GM19023 (cell line): ENCODE measurements around the gene CHPF2.
A peak's percentile ranks its signal among the peaks of the same experiment; 100 is the strongest.

Experiments
- ATAC-seq: cut with Tn5 transposase; IDR thresholded peaks from one replicate; pipeline ENCODE4 v1.9.1; 2021; ENCODE audit warnings: mild to moderate bottlenecking, moderate library complexity; ENCODE audit not compliant: unreplicated experiment

The CHPF2 gene, protein sequence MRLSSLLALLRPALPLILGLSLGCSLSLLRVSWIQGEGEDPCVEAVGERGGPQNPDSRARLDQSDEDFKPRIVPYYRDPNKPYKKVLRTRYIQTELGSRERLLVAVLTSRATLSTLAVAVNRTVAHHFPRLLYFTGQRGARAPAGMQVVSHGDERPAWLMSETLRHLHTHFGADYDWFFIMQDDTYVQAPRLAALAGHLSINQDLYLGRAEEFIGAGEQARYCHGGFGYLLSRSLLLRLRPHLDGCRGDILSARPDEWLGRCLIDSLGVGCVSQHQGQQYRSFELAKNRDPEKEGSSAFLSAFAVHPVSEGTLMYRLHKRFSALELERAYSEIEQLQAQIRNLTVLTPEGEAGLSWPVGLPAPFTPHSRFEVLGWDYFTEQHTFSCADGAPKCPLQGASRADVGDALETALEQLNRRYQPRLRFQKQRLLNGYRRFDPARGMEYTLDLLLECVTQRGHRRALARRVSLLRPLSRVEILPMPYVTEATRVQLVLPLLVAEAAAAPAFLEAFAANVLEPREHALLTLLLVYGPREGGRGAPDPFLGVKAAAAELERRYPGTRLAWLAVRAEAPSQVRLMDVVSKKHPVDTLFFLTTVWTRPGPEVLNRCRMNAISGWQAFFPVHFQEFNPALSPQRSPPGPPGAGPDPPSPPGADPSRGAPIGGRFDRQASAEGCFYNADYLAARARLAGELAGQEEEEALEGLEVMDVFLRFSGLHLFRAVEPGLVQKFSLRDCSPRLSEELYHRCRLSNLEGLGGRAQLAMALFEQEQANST

DNA sequence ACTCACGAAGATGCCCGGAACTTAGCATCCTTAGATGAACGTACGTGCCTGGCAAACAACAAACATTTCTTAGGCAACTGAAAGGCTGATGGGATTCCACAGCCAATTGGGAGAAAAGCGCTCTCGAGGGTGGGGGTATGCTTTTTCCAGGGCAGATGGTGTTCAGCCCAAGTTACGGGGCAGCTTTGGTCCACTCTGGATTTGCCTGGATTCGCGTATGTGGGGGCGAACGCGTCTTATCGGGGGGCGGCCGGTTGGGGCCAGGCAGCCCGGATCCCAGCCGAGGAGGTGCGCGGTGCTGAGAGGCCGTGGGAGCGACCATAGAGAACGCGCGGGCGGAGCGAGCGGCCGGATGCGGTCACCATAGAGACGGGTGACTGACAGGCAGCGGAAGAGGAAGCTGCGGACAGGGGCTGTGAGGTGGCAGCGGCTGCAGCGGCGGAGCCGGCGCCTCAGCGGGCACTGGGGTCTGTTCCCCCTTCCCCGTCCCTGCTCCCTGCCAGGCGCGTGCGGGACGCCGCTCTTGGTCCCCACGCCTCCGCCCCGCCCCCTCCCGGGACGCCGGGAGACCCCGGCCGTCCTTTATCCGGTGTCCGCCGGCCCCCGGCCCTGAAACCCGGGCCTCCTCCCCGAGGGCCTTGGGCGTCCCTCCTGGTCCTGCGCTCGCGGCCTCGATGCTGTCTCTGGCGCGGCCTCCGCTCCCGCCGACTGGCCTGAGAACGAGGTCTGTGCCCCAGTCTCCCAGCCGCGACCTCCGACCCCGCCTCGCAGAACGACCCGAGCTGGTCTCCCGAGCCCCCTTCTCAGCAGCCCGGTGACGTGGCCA is at the start of gene CHPF2:
Gene CHPF2, plus strand, starts transcription at position 393 of the 826 bp plus-strand sequence. CDS start 1,529 bp downstream, outside the sequence.
- ATAC-seq, result peak; percentile 99

DNA sequence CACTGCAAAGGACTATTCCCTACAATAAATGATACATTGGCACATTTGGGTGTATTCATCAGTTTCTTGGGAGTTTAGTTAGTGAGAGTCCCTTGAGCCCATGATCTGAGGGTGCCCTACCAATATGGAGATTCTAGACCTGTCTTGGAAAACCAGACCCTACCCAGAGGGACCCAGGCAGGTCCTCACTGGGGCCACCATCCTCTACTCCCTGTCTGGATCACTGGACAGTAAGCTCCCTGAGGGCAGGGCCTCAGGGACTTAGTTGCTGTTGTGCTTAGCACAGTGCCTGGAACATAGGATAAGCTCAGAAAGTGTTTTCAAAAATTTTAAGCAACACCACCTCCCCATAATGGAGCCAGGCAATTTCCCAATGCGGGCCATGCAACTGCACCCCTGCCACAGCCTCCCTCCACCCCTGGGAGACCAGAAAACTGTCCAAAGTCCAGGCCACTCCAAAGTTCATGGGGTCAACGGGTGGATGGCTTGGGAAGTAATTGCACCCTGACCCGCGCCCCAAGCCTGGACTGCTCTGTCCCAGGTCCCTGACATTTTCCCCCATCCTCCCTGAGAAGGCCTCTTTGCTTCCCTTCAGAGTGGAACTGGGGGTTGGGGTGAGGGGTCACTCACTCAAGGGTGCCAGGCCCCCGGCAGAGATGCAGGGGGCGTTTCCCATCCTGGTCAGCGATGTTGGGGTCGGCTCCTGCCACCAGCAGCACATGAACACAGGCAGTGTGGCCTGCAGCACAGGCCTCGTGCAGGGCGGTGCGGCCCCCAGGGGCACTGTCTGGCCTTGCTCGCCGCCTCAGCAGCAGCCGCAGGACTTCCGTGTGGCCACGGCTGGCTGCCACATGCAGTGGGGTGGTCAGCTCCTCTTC is 46.3 kb upstream of the CHPF2 start:
- no peak for ATAC-seq

DNA sequence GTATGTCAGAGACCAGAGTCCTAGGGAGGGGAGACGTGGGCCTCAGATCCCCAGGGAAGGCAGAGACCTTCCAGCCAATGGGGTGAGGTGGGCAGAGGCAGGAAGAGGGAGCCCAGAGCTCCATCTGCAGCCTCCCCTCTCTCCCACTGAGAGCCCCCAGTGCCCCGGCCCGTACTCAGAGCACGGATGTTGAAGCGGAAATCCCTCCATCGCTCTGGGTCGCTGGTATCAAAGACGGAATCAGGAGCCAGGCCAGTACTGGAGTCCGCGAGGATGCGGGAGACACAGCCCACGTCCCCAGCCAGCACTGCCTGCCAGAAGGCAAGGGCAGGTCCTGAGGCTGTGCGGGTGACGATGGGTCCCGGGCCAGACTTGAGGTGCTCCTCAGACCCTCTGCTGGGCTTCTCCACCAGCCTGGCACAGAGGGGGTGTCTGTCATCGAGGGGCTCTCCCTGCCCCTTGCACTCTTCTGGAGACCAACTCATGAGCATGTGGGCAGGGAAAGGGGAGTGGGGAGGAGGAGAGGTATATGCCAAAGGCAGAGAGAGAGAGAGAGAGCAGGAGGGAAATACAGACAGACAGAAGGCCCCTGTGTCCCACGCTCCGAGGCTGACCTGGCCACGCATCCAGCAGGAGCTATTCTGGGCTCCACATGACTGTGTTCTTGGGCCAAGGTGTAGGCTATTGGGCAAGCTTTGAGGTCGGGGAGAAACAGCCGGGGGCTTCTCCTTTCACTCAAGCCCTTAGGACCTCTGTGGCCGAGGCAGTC is 45.5 kb upstream of the CHPF2 start, which contains the start of gene ASB10:
Gene ASB10, minus strand, starts transcription at position 611 of the 769 bp plus-strand sequence. Its CDS starts 120 bp downstream, at position 491.
- no peak for ATAC-seq

DNA sequence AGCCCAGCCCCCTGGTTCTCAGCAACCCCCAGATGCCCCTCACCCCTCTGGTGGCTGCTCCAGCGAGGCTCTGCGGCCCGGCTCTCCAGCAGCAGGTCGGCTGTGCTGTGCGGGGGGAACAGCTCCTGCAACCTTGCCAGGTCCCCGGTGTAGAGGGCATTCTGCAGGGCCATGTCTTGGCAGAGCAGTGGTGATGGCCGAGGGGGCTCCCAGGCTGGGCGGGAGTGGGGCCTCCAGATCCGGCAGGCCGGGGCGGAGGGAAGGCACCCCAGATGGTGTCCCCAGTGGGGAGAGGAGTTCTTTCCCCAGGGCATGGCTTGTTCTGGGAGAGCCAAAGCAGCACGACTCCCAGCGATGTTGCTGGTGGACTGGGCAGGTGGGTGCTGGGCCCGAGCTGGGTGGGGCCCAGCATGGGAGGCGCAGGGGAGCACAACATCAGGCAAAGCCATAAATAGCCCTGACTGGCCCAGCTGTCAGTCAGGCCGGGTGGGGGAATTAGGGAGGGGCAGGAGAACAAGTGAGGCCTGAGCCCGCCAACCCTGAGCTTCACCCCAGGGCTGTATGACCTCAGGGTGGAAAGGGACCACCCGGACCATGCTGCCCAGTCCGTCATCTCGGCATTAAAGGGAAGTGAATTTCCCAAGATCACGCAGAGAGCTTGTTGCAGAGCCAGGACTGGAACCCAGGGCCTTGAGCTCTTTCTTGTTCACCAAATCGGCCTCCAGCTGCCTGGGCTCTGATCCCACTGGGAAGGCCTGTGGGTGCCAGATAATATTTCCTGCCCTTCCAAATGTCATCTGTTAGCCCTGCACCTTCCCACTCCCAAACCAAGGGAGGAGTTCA is 44.7 kb upstream of the CHPF2 start:
- no peak for ATAC-seq

DNA sequence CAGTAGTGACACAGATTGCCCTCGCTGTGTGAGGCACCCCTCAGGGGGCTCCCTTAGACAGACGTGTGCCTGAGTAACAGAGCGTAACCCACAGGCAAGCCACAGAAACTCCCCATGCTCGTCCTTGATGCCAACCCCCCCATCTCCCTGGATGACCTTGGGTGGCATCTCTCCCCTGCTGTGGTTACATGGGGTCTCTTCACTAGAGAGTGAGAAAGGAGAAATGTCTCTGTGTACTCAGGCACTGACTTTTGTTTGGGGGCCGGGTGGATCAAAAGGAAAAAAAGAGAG is 44.1 kb upstream of the CHPF2 start:
- ATAC-seq, result no peak

DNA sequence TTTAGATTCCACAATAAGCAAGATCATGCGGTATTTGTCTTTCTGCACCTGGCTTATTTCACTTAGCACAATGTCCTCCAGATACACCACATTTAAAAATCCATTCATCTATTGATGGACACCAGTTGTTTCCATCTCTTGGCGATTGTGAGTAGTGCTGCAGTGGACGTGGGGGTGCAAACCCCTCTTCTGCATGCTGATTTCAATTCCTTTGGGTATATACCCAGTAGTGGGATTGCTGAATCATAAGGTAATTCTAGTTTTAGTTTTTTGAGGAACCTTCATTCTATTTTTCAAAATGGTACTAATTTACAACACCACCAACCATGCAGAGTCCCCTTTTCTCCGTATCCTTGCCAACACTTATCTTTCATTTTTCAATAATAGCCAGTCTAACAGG is 43.2 kb upstream of the CHPF2 start:
- ATAC-seq, result no peak

DNA sequence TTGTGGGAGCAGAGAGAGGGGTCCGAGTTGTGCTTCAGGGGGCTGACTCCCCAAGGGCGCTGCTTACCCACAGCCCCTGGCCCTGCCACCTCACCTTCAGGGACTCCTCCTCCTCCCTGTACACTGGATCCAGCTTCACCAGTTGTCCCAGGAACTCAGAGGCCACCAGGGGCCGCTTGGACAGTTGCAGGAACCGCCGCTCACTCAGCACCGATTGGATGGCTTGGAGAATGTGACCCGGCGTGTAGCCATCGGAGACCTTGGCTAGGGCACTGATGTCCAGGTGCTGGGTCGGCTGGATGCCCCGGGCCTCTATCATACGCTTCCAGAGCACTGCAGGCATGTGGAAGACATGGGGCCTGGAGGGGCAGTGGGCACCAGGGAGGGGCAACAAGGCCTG is 40.7 kb upstream of the CHPF2 start:
- ATAC-seq, result no peak

DNA sequence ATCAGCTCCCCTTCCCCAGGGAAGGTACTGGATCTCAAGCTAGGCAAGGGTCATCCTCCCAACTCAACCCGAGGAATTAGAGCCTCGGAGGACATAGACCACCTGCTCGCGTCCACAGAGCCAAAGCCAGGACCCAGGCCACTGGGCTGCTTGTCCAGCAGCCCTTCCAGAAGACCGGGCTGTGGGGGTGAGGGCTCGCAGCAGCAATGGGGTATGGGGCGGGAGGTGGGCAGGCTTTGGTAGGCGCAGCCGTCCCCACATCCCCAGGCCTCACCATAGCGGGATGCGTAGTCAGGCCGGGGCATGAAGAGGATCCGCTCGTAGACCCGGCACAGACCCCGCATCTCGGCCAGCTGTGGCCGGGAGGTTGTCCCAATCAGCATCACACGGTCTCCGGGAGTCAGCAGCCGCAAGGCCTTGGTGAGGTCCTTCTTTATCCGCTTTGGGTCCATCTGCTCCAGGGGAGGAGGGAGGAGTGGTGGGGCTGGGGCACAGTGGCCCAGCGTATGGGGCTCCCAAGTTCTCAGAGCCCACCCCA is 40.2 kb upstream of the CHPF2 start:
- no peak for ATAC-seq

DNA sequence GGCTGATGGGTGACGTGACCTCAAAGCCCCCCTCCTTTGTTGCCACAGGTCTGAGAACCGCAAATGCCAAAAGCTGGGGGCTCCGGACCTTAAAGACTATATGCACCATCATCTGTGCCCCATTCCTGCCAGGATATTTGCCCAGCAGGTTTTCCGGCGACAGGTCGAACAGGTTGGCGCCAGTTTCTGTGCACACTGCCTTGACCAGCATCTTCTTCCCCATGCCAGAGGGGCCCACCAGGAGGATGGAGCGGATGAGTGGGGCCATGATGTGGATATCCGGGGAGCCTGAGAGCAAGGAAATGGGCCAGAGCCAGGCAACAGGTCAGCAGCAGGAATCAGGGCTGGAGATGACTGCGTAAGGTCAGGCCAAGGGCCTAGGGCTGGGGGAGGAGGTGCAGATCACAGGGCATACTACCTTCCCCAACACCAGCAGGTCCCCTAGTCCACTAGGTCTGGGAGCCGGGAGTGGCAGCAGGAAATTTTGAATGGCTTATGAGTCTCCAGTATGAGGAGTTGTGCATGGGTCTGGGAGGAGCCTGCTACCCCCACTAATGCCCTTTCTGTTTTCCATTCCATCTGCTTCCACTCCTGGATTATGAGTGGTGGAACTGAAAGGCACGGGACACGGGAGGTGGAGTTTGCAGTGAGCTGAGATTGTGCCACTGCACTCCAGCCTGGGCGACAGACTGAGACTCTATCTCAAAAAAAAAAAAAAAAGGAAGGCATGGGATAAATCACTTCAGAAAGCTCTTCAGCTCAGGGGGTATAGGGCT is 38.9 kb upstream of the CHPF2 start:
- ATAC-seq, result no peak

DNA sequence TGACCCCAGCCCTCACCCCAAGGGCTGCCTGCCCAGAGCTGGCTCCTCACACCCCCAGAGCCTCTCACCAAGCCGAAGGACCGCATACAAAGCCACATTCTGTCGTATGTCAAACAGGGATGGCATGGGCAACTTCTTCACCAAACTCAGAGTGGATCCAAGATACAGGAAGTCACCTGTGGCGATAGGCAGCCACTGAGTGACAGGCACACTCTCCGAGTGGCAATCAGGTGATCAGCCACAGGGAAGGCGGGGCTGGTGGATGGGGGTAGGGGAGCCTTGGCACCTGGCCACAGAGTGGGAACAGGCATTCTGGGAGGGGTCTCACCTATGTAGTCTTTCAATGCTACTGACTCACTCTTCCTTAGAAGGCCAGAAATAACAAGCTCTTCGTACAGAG is 38.1 kb upstream of the CHPF2 start:
- ATAC-seq, result no peak

DNA sequence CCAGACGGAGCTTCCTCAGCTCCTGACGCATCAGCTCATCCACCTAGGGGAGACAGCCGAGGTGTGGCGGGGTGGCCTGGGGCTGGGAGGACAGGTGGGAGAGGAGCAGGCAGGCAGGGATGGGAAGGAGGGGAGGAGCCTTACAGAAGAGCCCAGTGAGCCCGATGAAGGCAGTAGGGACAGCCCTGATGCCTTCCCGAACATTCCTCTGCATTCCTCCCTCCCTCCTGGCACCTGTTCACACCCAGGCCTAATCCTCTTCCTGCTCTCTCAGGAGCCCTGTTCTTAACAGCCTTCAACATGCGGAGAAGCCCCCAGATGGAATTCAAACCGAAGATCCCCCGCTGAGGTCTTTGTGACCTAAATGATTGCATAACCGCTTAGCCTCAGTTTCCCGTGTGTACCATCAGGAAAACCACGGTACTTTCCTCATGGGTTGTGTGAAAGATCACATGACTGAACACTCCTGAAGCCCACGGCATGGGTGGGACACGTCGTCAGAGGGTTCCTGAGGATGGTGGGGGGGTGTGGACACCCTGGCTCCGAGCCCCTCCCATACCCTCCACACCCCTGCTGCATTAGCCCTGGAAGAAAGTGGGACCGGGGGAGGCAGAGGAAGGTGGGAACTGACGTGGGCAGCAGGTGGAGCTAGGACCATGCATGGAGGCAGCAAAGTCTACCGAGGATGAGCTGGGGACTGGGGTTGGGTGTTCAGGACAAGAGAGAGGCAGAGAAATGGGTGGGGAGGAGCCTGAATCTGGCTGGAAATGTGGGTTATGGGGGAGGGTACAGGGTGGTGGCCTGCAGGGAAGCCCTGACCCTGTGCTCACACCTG is 36.5 kb upstream of the CHPF2 start:
- ATAC-seq, result no peak

DNA sequence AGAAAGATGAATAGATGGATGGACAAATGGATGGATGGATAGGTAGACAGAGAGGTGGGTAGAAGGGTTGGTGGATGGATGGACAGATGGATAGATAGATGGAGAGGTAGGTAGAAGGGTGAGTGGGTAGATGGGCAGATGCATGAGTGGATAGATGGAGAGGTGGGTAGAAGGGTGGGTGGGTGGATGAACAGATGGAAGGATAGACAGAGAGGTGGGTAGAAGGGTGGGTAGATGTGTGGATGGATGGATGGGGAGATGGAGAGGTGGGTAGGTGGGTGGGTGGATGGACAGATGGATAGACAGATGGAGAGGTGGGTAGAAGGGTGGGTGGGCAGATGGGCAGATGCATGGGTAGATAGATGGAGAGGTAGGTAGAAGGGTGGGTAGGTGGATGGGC is 34.4 kb upstream of the CHPF2 start:
- no peak for ATAC-seq

DNA sequence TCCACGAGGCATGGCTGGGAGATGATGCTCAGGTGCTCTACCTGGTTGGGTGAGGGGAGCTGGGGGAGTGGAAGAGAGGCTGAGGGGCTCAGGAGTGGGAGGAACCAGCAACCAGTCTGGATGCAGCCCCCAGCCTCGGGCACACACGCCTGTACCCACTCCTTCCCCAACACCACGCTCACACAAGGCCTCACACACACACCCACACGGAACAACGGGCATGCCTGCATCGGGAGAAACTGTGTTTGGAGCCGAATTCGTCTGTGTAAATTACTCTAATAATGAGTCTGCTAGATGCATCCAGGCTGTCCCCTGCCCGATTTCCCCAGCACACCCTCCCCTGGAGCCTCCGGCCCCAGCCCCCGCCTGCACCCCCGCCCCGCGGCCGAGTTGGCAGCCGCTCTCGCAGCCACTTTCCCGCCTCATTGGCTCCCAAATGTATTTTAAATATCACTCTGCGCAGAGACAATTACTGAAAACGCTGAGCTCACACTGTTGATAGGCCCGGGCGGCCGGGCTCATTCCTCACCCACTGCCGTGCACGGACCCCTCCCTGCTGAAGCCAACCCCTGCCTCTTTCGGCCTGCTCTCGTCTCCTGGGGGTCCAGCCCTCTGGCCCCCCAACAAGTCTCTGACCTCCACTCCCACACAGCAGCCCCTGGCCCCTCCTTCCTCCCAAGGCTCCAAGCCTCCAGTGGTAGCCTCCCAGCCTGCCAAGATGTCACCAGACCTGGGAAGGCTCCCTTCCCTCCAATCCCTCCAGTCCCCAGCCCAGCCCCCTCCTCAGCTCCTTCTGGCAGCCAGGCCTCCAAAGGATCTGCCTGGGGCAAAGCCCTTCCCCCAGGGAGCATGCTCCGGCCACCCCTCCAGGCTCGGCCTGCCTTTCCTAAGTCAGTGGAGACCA is 33.1 kb upstream of the CHPF2 start:
- ATAC-seq, result no peak

DNA sequence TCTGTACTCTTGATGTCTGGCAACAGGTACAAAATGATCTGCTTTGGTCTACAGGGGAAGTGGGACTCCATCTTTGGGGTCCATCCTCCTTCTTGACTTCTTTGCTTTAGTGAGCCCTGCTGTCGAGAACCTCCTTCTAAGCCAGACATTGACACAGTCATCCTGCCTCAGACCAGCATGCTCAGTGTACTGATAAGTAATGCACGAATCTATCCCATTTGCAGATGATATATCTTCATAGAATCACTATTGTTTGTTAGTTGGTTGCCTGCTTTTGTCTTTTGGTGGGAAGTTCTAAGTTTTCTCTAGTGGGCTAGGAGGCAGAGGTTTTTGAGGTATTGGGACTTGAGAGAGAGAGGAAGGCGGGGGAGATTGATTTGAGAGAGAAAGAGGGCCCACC is 30.9 kb upstream of the CHPF2 start:
- no peak for ATAC-seq

DNA sequence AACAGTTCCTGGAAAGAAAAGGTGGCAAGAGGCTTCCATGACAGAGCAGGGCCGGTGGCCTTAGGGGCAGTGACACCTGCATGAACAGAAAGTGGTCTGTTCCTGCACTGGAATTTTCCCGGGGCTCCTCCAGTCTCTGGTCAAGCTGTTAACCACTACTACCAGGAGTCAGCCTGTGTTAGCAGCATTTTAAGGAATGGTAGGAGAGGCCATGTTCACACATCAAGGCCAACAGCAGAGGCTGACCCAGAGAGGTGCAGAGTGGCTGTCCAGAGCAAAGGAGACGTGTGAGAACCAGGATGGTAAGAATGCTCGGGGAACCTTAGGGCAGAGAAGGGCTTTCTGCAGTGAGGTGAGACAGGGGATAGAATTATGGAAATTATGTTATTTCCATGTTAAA is 30.5 kb upstream of the CHPF2 start:
- no peak for ATAC-seq

DNA sequence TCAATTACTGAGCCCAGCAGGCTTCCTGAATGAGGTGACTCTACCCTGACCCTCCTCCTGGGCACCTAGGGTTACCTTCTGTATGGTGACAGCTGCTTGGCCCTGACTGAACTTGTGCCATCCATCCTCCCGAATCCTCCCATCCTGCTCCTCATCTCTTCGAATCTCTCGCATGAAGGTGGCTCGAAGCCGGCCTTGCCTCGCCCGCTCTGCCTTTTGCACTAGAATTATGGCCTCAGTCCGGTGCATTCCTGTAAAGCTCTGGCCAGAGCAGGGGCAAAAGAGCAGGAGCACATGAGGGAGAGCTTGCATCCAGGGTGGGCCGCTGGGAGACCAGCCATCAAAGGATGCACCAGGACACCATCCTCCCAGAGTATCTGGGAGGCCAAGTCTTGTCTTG is 29.4 kb upstream of the CHPF2 start:
- no peak for ATAC-seq
